UCSD-AML1 (cell line): ENCODE measurements around the gene HDAC3.

Experiments
- DNase-seq: peaks from one replicate; lab custom pipeline; 2025; ENCODE audit not compliant: unreplicated experiment; lab: John Stamatoyannopoulos, UW

The HDAC3 gene

GRCh38 chr5:141605523-141606277, 30.9 kb downstream of the HDAC3 start:
- DNase-seq = peak; percentile 74

GRCh38 chr5:141603923-141604717, 32.5 kb downstream of the HDAC3 start:
- DNase-seq = no peak

GRCh38 chr5:141602606-141603005, 34.0 kb downstream of the HDAC3 start:
- DNase-seq = no peak

- no peak for DNase-seq
These were observed 38.0 kb downstream of the HDAC3 start for GRCh38 chr5:141598391-141599345.

GRCh38 chr5:141597814-141598213, 38.8 kb downstream of the HDAC3 start:
- no peak for DNase-seq

GRCh38 chr5:141597394-141597793, 39.3 kb downstream of the HDAC3 start:
- no peak for DNase-seq

GRCh38 chr5:141596867-141597266, 39.8 kb downstream of the HDAC3 start:
- no peak for DNase-seq

GRCh38 chr5:141590127-141590526, 46.5 kb downstream of the HDAC3 start:
- DNase-seq = no peak

GRCh38 chr5:141586246-141586645, 50.4 kb downstream of the HDAC3 start:
- no peak for DNase-seq

- no peak for DNase-seq
These were observed 51.1 kb downstream of the HDAC3 start for GRCh38 chr5:141585594-141585993.

- no peak for DNase-seq
These were observed 62.5 kb downstream of the HDAC3 start for GRCh38 chr5:141574122-141574510.

- DNase-seq = no peak
These were observed 63.0 kb downstream of the HDAC3 start for GRCh38 chr5:141573489-141574121.
